Neural cell (in vitro differentiated cells): ENCODE results near the gene TMF1. TPM values are rescaled to one million over a fixed set of nuclear protein-coding genes. Genes with fewer than 3 reads are reported as not detected.
A peak's percentile ranks its signal among the peaks of the same experiment; 100 is the strongest.

Experiments
- H2AFZ ChIP-seq: fragments of 200-600, 300-800 bp; sonication (generic), shearing (Covaris generic); 2 replicates; pipeline ENCODE4 v1.6.0; 2014; ENCODE audit warnings: low read depth, mild to moderate bottlenecking, antibody characterized with exemption, low read length, moderate library complexity
- H3F3A ChIP-seq: fragments of 200-600 bp; shearing (Covaris generic); 2 replicates; pipeline ENCODE4 v1.6.1; 2016; ENCODE audit warnings: mild to moderate bottlenecking, moderate library complexity, mixed read lengths, antibody characterized with exemption, low read length; ENCODE audit not compliant: insufficient read depth, poor library complexity, severe bottlenecking
- H3K27ac ChIP-seq: fragments of 200-600, 300-800 bp; sonication (generic), shearing (Covaris generic); 2 replicates; pipeline ENCODE4 v1.5.1; 2014; ENCODE audit warnings: mild to moderate bottlenecking, low read length, moderate library complexity
- H3K27me3 ChIP-seq: fragments of 300-800, 200-600 bp; sonication (generic), shearing (Covaris generic); 2 replicates; pipeline ENCODE4 v1.6.0; 2014; ENCODE audit warnings: mild to moderate bottlenecking, low read depth, low read length, moderate library complexity; ENCODE audit not compliant: insufficient read depth
- H3K36me3 ChIP-seq: fragments of 300-800, 200-600 bp; sonication (generic), shearing (Covaris generic); 2 replicates; pipeline ENCODE4 v1.5.1; 2014; ENCODE audit warnings: mild to moderate bottlenecking, antibody characterized with exemption, low read length, moderate library complexity; ENCODE audit not compliant: insufficient read depth
- H3K4me2 ChIP-seq: fragments of 300-800, 200-600 bp; sonication (generic), shearing (Covaris generic); 2 replicates; pipeline ENCODE4 v1.6.0; 2014; ENCODE audit warnings: mild to moderate bottlenecking, low read length
- H3K4me3 ChIP-seq: fragments of 300-800, 200-600 bp; sonication (generic), shearing (Covaris generic); 2 replicates; pipeline ENCODE4 v1.5.1; 2014; ENCODE audit warnings: mild to moderate bottlenecking, low read length, moderate library complexity
- H3K79me2 ChIP-seq: fragments of 200-600 bp; shearing (Covaris generic); replicated peaks from 2 replicates; pipeline ENCODE4 v1.6.0; 2014; ENCODE audit warnings: mild to moderate bottlenecking, low read length, moderate library complexity; ENCODE audit not compliant: insufficient read depth
- H3K9ac ChIP-seq: fragments of 300-800, 200-600 bp; sonication (generic), shearing (Covaris generic); 2 replicates; pipeline ENCODE4 v1.6.1; 2016; ENCODE audit warnings: mild to moderate bottlenecking, low read length, mixed read lengths
- H3K9me2 ChIP-seq: fragments of 200-600 bp; shearing (Covaris generic); 2 replicates; pipeline ENCODE4 v1.6.1; 2016; ENCODE audit warnings: mild to moderate bottlenecking, low read length, mixed read lengths; ENCODE audit not compliant: insufficient read depth
- H3K9me3 ChIP-seq: fragments of 200-600, 300-800 bp; sonication (generic), shearing (Covaris generic); 2 replicates; pipeline ENCODE4 v1.6.1; 2016; ENCODE audit warnings: mild to moderate bottlenecking, mixed run types, low read length, moderate library complexity, mixed read lengths
- H4K20me1 ChIP-seq: fragments of 200-600 bp; shearing (Covaris generic); 2 replicates; pipeline ENCODE4 v1.6.1; 2016; ENCODE audit warnings: mild to moderate bottlenecking, mixed run types; ENCODE audit not compliant: insufficient read depth
- EP300 ChIP-seq: fragments of 450-650 bp; conservative IDR thresholded peaks from 2 replicates; pipeline ENCODE4 v1.6.1; 2014; ENCODE audit warnings: antibody characterized with exemption, mild to moderate bottlenecking, moderate library complexity; ENCODE audit not compliant: poor library complexity, severe bottlenecking
- EZH2 ChIP-seq: fragments of 200-600, 300-800 bp; shearing (Covaris generic), sonication (generic); IDR thresholded peaks from 2 replicates; pipeline ENCODE4 v1.6.1; 2014; ENCODE audit warnings: antibody characterized with exemption, low read length, borderline replicate concordance, mild to moderate bottlenecking; ENCODE audit not compliant: insufficient read depth, poor library complexity, severe bottlenecking
- MXI1 ChIP-seq: fragments of 450-650 bp; conservative IDR thresholded peaks from 2 replicates; pipeline ENCODE4 v1.6.1; 2014; ENCODE audit warnings: antibody characterized with exemption, mild to moderate bottlenecking; ENCODE audit not compliant: poor library complexity, severe bottlenecking
- POLR2AphosphoS5 ChIP-seq: IDR thresholded peaks from 2 replicates; pipeline ENCODE4 v1.6.1; 2012
- RAD21 ChIP-seq: fragments of 450-650 bp; conservative IDR thresholded peaks from 2 replicates; pipeline ENCODE4 v1.6.1; 2014; ENCODE audit warnings: antibody characterized with exemption, mild to moderate bottlenecking, moderate library complexity
- SMC3 ChIP-seq: fragments of 450-650 bp; conservative IDR thresholded peaks from 2 replicates; pipeline ENCODE4 v1.6.1; 2014; ENCODE audit warnings: antibody characterized with exemption, mild to moderate bottlenecking, moderate library complexity; ENCODE audit not compliant: poor library complexity
- TAF1 ChIP-seq: IDR thresholded peaks from 2 replicates; pipeline ENCODE4 v1.6.1; 2012; ENCODE audit warnings: low read depth
- polyA plus RNA-seq: library from polyadenylated mRNA; depleted of rRNA; stranded (reverse); fragments of >200 nt; gene quantifications from 2 replicates; pipeline ENCODE4 v1.2.3, GENCODE V29; 2014
- TF ChIP-seq, protein P1 (sequence below): IDR thresholded peaks from 2 replicates; pipeline ENCODE4 v1.6.1; 2012; ENCODE audit warnings: borderline replicate concordance
- TF ChIP-seq, protein P2 (sequence below): fragments of 450-650 bp; IDR thresholded peaks from 2 replicates; pipeline ENCODE4 v1.5.1; 2014; ENCODE audit warnings: antibody characterized with exemption, mild to moderate bottlenecking, moderate library complexity; ENCODE audit not compliant: poor library complexity, severe bottlenecking

TMF1 gene
- polyA plus RNA-seq, 1 donor from 2014 or later, result 21.4 TPM

DNA sequence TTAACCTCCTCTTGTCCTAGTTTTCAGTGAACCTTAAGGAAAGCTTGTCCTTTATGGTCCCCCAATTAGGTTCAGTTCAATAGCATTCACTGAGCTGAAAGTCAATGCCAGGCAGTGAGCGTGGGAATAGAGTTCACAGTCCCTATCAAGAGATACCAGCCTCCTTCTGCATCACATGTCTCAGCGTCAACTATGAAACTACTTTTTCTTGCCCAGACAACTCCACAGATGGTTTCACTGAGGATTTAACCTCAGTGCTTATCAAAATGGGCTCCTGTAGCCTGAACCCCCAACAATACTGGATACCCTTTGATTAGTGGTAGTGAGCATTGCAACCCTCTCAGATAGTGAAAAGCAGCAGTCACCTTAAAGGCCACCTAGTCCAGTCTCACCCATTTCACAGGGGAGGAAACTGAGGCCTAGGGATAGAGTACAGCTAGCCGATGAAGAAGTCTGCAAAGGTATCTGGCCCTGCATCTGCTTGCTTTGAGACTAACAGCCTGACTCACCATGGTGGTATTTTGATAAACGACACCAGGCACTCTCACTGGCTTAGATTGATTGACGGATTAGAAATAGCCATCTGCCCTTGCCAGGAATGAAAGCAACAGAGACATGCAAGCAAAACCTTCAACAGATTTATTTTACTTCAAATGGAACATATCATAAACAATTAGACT is 29.6 kb upstream of the TMF1 start:
- Histone ChIP-seq H3K9me3 (no peaks in the 10 kb centered on the region), H2AFZ (no peak overlapping the region), H3F3A (no peaks in the 10 kb centered on the region), H4K20me1 (no peaks in the 10 kb centered on the region), H3K36me3 (no peaks in the 10 kb centered on the region), H3K4me2 (no peak overlapping the region), H3K9me2 (no peaks in the 10 kb centered on the region), H3K27ac (no peak overlapping the region), H3K79me2 (peaks cover 48% of the 10 kb centered on the region), H3K4me3 (no peak overlapping the region), H3K27me3 (no peaks in the 10 kb centered on the region), H3K9ac (no peak overlapping the region)
- TF ChIP-seq MXI1 (no peak), EP300 (no peak), EZH2 (no peak), SMC3 (no peak), POLR2AphosphoS5 (no peak), TAF1 (no peak), RAD21 (no peak)
- TF ChIP-seq, protein P1, sequence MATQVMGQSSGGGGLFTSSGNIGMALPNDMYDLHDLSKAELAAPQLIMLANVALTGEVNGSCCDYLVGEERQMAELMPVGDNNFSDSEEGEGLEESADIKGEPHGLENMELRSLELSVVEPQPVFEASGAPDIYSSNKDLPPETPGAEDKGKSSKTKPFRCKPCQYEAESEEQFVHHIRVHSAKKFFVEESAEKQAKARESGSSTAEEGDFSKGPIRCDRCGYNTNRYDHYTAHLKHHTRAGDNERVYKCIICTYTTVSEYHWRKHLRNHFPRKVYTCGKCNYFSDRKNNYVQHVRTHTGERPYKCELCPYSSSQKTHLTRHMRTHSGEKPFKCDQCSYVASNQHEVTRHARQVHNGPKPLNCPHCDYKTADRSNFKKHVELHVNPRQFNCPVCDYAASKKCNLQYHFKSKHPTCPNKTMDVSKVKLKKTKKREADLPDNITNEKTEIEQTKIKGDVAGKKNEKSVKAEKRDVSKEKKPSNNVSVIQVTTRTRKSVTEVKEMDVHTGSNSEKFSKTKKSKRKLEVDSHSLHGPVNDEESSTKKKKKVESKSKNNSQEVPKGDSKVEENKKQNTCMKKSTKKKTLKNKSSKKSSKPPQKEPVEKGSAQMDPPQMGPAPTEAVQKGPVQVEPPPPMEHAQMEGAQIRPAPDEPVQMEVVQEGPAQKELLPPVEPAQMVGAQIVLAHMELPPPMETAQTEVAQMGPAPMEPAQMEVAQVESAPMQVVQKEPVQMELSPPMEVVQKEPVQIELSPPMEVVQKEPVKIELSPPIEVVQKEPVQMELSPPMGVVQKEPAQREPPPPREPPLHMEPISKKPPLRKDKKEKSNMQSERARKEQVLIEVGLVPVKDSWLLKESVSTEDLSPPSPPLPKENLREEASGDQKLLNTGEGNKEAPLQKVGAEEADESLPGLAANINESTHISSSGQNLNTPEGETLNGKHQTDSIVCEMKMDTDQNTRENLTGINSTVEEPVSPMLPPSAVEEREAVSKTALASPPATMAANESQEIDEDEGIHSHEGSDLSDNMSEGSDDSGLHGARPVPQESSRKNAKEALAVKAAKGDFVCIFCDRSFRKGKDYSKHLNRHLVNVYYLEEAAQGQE, result no peak
- TF ChIP-seq, protein P2, sequence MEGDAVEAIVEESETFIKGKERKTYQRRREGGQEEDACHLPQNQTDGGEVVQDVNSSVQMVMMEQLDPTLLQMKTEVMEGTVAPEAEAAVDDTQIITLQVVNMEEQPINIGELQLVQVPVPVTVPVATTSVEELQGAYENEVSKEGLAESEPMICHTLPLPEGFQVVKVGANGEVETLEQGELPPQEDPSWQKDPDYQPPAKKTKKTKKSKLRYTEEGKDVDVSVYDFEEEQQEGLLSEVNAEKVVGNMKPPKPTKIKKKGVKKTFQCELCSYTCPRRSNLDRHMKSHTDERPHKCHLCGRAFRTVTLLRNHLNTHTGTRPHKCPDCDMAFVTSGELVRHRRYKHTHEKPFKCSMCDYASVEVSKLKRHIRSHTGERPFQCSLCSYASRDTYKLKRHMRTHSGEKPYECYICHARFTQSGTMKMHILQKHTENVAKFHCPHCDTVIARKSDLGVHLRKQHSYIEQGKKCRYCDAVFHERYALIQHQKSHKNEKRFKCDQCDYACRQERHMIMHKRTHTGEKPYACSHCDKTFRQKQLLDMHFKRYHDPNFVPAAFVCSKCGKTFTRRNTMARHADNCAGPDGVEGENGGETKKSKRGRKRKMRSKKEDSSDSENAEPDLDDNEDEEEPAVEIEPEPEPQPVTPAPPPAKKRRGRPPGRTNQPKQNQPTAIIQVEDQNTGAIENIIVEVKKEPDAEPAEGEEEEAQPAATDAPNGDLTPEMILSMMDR, result no peak

DNA sequence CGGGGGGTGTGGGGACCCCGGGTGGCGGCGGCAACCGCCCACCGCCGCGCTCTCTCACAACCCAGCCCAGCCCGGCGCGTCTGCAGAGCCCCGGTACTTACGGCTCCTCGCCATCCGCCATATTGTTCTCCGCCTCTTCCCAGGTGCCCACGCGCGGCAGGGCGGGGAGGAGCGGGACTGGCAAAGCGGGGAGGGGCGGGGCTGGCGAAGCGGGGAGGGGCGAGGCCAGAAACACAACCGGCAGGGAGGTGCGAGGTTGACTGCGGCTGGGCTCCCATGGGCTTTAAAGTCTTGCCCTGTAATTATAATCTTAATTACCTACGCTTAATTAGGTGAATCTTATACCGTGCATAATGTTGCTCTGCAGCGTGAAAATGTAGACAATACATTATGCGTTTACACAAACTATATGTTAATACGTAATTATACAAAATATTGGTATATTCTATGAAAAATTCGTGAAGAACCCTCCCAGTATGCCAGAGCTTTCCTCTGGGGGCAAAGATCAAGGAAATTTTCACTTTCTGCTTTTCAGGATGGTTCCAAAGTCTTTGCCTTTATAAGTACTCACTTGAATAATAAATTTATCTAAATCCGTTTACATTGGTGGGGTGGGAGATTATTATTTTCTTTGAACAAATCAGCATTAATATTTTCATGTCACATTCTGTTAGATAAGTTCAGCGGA is 28.2 kb upstream of the TMF1 start, which contains the start of gene UBA3:
Gene UBA3, minus strand, starts transcription at position 133 of the 688 bp plus-strand sequence. Its CDS starts 12 bp downstream, at position 121.
- Histone ChIP-seq H3K27ac (peak within 1 kb of the TSS; percentile 47), H3K9ac (peak within 1 kb of the TSS; percentile 80), H3F3A (no peaks in the 10 kb centered on the region), H2AFZ (peak within 1 kb of the TSS; percentile 25), H3K9me3 (no peaks in the 10 kb centered on the region), H3K4me2 (peak within 1 kb of the TSS; percentile 78), H3K79me2 (peaks cover 43% of the 10 kb centered on the region), H3K9me2 (no peaks in the 10 kb centered on the region), H4K20me1 (no peaks in the 10 kb centered on the region), H3K36me3 (no peaks in the 10 kb centered on the region), H3K4me3 (peak within 1 kb of the TSS; percentile 88), H3K27me3 (no peaks in the 10 kb centered on the region)
- TF ChIP-seq, protein P1, result peak; percentile 87
- no peak for TF ChIP-seq MXI1
- TF ChIP-seq POLR2AphosphoS5, result peak; percentile 96
- TF ChIP-seq TAF1, result peak; percentile 98
